ENCODE measurements around the gene UNC13A. TPM values are rescaled to one million over a fixed set of nuclear protein-coding genes. Genes with fewer than 3 reads are reported as not detected.

UNC13A gene
- total and polyA plus RNA-seq, 2 of the 13 experiments (the other 11 are each of a cell fraction or from before 2014, with no cell fraction given): 0.11 to 0.45 TPM

DNA sequence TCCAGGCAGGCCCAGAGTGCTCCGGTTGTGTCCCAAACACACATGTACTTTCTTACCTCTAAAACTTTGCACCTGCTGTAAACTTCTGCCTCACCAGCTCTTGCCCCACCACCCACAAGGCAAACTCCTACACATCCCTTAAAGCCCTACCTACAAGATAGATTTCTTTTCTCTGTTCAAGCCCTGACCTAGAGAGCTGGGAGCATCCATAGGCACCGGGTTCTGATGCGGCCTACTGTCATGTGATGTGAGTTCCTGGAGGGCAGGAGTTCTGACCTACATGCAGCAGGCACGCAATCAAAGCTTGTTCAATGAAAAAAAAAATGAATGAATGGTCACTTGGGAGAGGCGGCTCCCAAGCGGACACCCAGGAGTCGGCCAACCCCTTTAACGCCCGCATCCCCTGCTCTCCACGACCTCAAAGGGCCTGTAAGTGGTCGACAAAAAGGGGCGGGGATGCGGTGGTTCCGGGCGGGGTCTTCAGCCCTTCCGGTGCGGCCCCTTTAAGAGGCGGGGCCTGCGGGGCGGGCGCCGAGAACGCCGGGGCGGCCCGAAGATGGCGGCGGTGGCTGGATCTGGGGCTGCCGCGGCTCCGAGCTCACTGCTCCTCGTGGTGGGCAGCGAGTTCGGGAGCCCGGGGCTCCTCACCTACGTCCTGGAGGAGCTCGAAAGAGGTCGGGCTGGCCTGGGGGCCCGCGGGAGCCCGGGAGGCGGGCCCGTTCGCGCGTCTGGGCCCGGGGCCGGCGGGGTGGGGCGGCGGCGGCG lies 31.0 kb upstream of the UNC13A start, which contains the start of gene MAP1S (continued):
- TF ChIP-seq, protein P1, sequence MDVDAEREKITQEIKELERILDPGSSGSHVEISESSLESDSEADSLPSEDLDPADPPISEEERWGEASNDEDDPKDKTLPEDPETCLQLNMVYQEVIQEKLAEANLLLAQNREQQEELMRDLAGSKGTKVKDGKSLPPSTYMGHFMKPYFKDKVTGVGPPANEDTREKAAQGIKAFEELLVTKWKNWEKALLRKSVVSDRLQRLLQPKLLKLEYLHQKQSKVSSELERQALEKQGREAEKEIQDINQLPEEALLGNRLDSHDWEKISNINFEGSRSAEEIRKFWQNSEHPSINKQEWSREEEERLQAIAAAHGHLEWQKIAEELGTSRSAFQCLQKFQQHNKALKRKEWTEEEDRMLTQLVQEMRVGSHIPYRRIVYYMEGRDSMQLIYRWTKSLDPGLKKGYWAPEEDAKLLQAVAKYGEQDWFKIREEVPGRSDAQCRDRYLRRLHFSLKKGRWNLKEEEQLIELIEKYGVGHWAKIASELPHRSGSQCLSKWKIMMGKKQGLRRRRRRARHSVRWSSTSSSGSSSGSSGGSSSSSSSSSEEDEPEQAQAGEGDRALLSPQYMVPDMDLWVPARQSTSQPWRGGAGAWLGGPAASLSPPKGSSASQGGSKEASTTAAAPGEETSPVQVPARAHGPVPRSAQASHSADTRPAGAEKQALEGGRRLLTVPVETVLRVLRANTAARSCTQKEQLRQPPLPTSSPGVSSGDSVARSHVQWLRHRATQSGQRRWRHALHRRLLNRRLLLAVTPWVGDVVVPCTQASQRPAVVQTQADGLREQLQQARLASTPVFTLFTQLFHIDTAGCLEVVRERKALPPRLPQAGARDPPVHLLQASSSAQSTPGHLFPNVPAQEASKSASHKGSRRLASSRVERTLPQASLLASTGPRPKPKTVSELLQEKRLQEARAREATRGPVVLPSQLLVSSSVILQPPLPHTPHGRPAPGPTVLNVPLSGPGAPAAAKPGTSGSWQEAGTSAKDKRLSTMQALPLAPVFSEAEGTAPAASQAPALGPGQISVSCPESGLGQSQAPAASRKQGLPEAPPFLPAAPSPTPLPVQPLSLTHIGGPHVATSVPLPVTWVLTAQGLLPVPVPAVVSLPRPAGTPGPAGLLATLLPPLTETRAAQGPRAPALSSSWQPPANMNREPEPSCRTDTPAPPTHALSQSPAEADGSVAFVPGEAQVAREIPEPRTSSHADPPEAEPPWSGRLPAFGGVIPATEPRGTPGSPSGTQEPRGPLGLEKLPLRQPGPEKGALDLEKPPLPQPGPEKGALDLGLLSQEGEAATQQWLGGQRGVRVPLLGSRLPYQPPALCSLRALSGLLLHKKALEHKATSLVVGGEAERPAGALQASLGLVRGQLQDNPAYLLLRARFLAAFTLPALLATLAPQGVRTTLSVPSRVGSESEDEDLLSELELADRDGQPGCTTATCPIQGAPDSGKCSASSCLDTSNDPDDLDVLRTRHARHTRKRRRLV (CRISPR knock-in tag; IDR thresholded peaks at IDR 0.05): 0 out of 2 replicates have a peak, but pooled peaks have one; percentile 38
- no peak for TF ChIP-seq SIX4 (CRISPR knock-in tag; IDR thresholded peaks at IDR 0.05)
- TF ChIP-seq, protein P2, sequence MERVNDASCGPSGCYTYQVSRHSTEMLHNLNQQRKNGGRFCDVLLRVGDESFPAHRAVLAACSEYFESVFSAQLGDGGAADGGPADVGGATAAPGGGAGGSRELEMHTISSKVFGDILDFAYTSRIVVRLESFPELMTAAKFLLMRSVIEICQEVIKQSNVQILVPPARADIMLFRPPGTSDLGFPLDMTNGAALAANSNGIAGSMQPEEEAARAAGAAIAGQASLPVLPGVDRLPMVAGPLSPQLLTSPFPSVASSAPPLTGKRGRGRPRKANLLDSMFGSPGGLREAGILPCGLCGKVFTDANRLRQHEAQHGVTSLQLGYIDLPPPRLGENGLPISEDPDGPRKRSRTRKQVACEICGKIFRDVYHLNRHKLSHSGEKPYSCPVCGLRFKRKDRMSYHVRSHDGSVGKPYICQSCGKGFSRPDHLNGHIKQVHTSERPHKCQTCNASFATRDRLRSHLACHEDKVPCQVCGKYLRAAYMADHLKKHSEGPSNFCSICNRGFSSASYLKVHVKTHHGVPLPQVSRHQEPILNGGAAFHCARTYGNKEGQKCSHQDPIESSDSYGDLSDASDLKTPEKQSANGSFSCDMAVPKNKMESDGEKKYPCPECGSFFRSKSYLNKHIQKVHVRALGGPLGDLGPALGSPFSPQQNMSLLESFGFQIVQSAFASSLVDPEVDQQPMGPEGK (CRISPR knock-in tag; IDR thresholded peaks at IDR 0.05): no peak; the same call in 1 of the 2 replicates
- TF ChIP-seq, protein P3, sequence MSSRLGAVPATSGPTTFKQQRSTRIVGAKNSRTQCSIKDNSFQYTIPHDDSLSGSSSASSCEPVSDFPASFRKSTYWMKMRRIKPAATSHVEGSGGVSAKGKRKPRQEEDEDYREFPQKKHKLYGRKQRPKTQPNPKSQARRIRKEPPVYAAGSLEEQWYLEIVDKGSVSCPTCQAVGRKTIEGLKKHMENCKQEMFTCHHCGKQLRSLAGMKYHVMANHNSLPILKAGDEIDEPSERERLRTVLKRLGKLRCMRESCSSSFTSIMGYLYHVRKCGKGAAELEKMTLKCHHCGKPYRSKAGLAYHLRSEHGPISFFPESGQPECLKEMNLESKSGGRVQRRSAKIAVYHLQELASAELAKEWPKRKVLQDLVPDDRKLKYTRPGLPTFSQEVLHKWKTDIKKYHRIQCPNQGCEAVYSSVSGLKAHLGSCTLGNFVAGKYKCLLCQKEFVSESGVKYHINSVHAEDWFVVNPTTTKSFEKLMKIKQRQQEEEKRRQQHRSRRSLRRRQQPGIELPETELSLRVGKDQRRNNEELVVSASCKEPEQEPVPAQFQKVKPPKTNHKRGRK (CRISPR knock-in tag; IDR thresholded peaks at IDR 0.05): no peak
- TF ChIP-seq YEATS2 (CRISPR knock-in tag; IDR thresholded peaks at IDR 0.05; ENCODE audit: borderline replicate concordance): peak; percentile 69; the same call in 1 of the 2 replicates
- peak; percentile 43; the same call in 1 of the 2 replicates for TF ChIP-seq SPEN (CRISPR knock-in tag; IDR thresholded peaks at IDR 0.05; ENCODE audit: low read depth)
- TF ChIP-seq, protein P4, sequence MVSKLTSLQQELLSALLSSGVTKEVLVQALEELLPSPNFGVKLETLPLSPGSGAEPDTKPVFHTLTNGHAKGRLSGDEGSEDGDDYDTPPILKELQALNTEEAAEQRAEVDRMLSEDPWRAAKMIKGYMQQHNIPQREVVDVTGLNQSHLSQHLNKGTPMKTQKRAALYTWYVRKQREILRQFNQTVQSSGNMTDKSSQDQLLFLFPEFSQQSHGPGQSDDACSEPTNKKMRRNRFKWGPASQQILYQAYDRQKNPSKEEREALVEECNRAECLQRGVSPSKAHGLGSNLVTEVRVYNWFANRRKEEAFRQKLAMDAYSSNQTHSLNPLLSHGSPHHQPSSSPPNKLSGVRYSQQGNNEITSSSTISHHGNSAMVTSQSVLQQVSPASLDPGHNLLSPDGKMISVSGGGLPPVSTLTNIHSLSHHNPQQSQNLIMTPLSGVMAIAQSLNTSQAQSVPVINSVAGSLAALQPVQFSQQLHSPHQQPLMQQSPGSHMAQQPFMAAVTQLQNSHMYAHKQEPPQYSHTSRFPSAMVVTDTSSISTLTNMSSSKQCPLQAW (CRISPR knock-in tag; IDR thresholded peaks at IDR 0.05): peak; percentile 50; the same call in 1 of the 2 replicates
- TF ChIP-seq RBFOX2 (IDR thresholded peaks at IDR 0.05; ENCODE audit: low read depth, low read length): peak; percentile 88
- no peak for TF ChIP-seq PAWR (CRISPR knock-in tag; IDR thresholded peaks at IDR 0.05; ENCODE audit: borderline replicate concordance)
- TF ChIP-seq ZNF10 (CRISPR knock-in tag; IDR thresholded peaks at IDR 0.05; ENCODE audit: borderline replicate concordance, low read depth): no peak
- TF ChIP-seq RCOR2 (CRISPR knock-in tag; IDR thresholded peaks at IDR 0.05): 0 out of 2 replicates have a peak, but pooled peaks have one; percentile 32
- TF ChIP-seq, protein P5, sequence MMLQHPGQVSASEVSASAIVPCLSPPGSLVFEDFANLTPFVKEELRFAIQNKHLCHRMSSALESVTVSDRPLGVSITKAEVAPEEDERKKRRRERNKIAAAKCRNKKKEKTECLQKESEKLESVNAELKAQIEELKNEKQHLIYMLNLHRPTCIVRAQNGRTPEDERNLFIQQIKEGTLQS (CRISPR knock-in tag; IDR thresholded peaks at IDR 0.05): 0 out of 2 replicates have a peak, but pooled peaks have one; percentile 8
- TF ChIP-seq TBX2 (CRISPR knock-in tag; IDR thresholded peaks at IDR 0.05; ENCODE audit: borderline replicate concordance): peak; percentile 56; the same call in 1 of the 2 replicates
- TF ChIP-seq HOXA3 (CRISPR knock-in tag; IDR thresholded peaks at IDR 0.05): peak; percentile 58; the same call in 1 of the 2 replicates
- no peak for TF ChIP-seq ZNF530 (CRISPR knock-in tag; IDR thresholded peaks at IDR 0.05; ENCODE audit: low read depth)
- no peak for TF ChIP-seq ZSCAN9 (CRISPR knock-in tag; IDR thresholded peaks at IDR 0.05; ENCODE audit: borderline replicate concordance)
- no peak for TF ChIP-seq ZNF761 (CRISPR knock-in tag; conservative IDR thresholded peaks at IDR 0.05)
- peak; percentile 88 for TF ChIP-seq POLR2G (IDR thresholded peaks at IDR 0.05; ENCODE audit: low read depth, low read length)

Measured in HepG2 (cell line).